HG03175 (cell line): Measurements from ENCODE around the gene FBN2.

Experiments
- ATAC-seq: cut with Tn5 transposase; IDR thresholded peaks from one replicate; pipeline ENCODE4 v1.9.1; 2021; ENCODE audit warnings: mild to moderate bottlenecking, moderate library complexity; ENCODE audit not compliant: unreplicated experiment

FBN2 gene

GRCh38 chr5:128376577-128376976, 161.5 kb downstream of the FBN2 start:
- ATAC-seq = no peak

GRCh38 chr5:128366147-128366546, 171.9 kb downstream of the FBN2 start:
- no peak for ATAC-seq

- ATAC-seq = no peak
These were observed 175.7 kb downstream of the FBN2 start for GRCh38 chr5:128362370-128362769.

- ATAC-seq = no peak
These were observed 179.2 kb downstream of the FBN2 start for GRCh38 chr5:128358826-128359225.

GRCh38 chr5:128357226-128357625, 180.8 kb downstream of the FBN2 start:
- ATAC-seq = no peak

- no peak for ATAC-seq
These were observed 182.1 kb downstream of the FBN2 start for GRCh38 chr5:128355961-128356360.

GRCh38 chr5:128353441-128354107, 184.5 kb downstream of the FBN2 start:
- ATAC-seq = no peak

- no peak for ATAC-seq
These were observed 187.3 kb downstream of the FBN2 start for GRCh38 chr5:128350705-128351104.

- no peak for ATAC-seq
These were observed 188.8 kb downstream of the FBN2 start for GRCh38 chr5:128349044-128349858.

- ATAC-seq = no peak
These were observed 192.0 kb downstream of the FBN2 start for GRCh38 chr5:128346038-128346437.

- no peak for ATAC-seq
These were observed 192.8 kb downstream of the FBN2 start for GRCh38 chr5:128345247-128345646.

GRCh38 chr5:128343168-128343567, 194.9 kb downstream of the FBN2 start:
- no peak for ATAC-seq

- ATAC-seq = no peak
These were observed 197.0 kb downstream of the FBN2 start for GRCh38 chr5:128341056-128341455.

- ATAC-seq = no peak
These were observed 197.4 kb downstream of the FBN2 start for GRCh38 chr5:128340648-128341047.

GRCh38 chr5:128339585-128339984, 198.5 kb downstream of the FBN2 start:
- ATAC-seq = no peak

GRCh38 chr5:128338649-128339048, 199.4 kb downstream of the FBN2 start:
- ATAC-seq = no peak

GRCh38 chr5:128335339-128335738, 202.7 kb downstream of the FBN2 start:
- ATAC-seq = no peak

- ATAC-seq = no peak
These were observed 203.9 kb downstream of the FBN2 start for GRCh38 chr5:128334010-128334716.

GRCh38 chr5:128331261-128331660, 206.8 kb downstream of the FBN2 start:
- no peak for ATAC-seq

GRCh38 chr5:128329386-128329939, 208.6 kb downstream of the FBN2 start:
- ATAC-seq = no peak

- no peak for ATAC-seq
These were observed 209.6 kb downstream of the FBN2 start for GRCh38 chr5:128328446-128328845.
